H1 (cell line): ENCODE results near the gene EXOSC5. TPM values are rescaled to one million over a fixed set of nuclear protein-coding genes. Genes with fewer than 3 reads are reported as not detected.

Experiments used
- BCL11A ChIP-seq, 2 experiments: IDR thresholded peaks; one replicate each; pipeline ENCODE4 v1.6.1; 2011; ENCODE audit warnings: low read depth in 2 of 2, low read length in 2 of 2, mild to moderate bottlenecking in 2 of 2
- CTBP2 ChIP-seq: IDR thresholded peaks from 2 replicates; pipeline ENCODE4 v1.7.0; 2011; ENCODE audit warnings: borderline replicate concordance, mild to moderate bottlenecking, moderate library complexity, mixed read lengths, low read length; ENCODE audit not compliant: insufficient read depth, insufficient read length
- CTCF ChIP-seq, 3 experiments: IDR thresholded peaks; 1 replicate in 2 of 3; 2 replicates in 1 of 3; pipeline versions ENCODE4 v1.5.1 to v1.6.1; 2011; ENCODE audit warnings: low read length in 3 of 3, mild to moderate bottlenecking in 3 of 3, inconsistent platforms in 2 of 3, low read depth in 1 of 3, moderate library complexity in 1 of 3; ENCODE audit not compliant: insufficient read depth in 1 of 3; ENCODE audit errors: control extremely low read depth in 1 of 3
- E2F6 ChIP-seq: IDR thresholded peaks from 2 replicates; pipeline ENCODE4 v1.6.1; 2012; ENCODE audit warnings: inconsistent platforms
- polyA plus RNA-seq, 7 experiments: library from polyadenylated mRNA; depleted of rRNA in 3 of 7; stranded (reverse) in 5 of 7; unstranded in 2 of 7; fragments of >200 nt in 5 of 7; fragments of 200-250 nt in 2 of 7; gene quantifications; 1 replicate in 5 of 7; 2 replicates in 1 of 7; 4 replicates in 1 of 7; pipeline versions ENCODE4 v1.2.1 to v1.2.3, GENCODE V29; 2011 to 2013; ENCODE audit warnings: missing spikeins in 2 of 7, mixed read lengths in 2 of 7
- total RNA-seq: library from RNA; stranded (reverse); fragmentation: NEBNext Ultra II Directional; extraction: Animal tissue kit (Norgen Biotek cat#: 25700); gene quantifications from 2 replicates; pipeline ENCODE4 v1.2.1, GENCODE V29; 2021

Gene EXOSC5
- total and polyA plus RNA-seq, 2 of the 8 experiments (the other 6 are each of a cell fraction or from before 2014, with no cell fraction given): 56.2 to 92.8 TPM

- TF ChIP-seq E2F6: no peak
- no peak for TF ChIP-seq CTBP2
- no peak for TF ChIP-seq BCL11A (IDR thresholded peaks at IDR 0.05; ENCODE audit: low read depth in 2 of 2, low read length in 2 of 2)
- TF ChIP-seq CTCF (IDR thresholded peaks at IDR 0.05; ENCODE audit: control extremely low read depth in 1 of 3, insufficient read depth in 1 of 3, low read depth in 1 of 3, low read length in 3 of 3): no peak
These were observed 23.2 kb downstream of the EXOSC5 start (continued) for GRCh38 chr19:41373993-41374392.
